SK-N-SH (cell line): ENCODE results near the gene AKAP6. TPM values are rescaled to one million over a fixed set of nuclear protein-coding genes. Genes with fewer than 3 reads are reported as not detected.

ENCODE experiments used
- CTCF ChIA-PET: fragments of 300-600, 350-600 bp; formaldehyde crosslinking; extraction: SDS; loops from one replicate; lab custom pipeline; 2021; lab: Yijun Ruan, JAX
- POLR2A ChIA-PET: fragments of 350-600 bp; sonication (Branson Sonifier 250); formaldehyde crosslinking; extraction: SDS; loops from one replicate; lab custom pipeline; 2020; ENCODE audit warnings: antibody characterized with exemption, inconsistent platforms; lab: Yijun Ruan, JAX
- DNase-seq: peaks from one replicate; pipeline ENCODE4 v3.0.0; 2012
- H2AFZ ChIP-seq: fragments of 200-600 bp; sonication (generic); 2 replicates; pipeline ENCODE4 v1.8.1; 2016; ENCODE audit warnings: antibody characterized with exemption, mild to moderate bottlenecking, low read depth
- H3F3A ChIP-seq: fragments of 200-600 bp; sonication (generic); replicated peaks from 2 replicates; pipeline ENCODE3; 2016; ENCODE audit warnings: antibody characterized with exemption, mild to moderate bottlenecking; ENCODE audit not compliant: insufficient read depth
- H3K27ac ChIP-seq, 2 experiments: fragments of 200-500 bp in 1 of 2; fragments of 200-600 bp in 1 of 2; sonication (Bioruptor generic) in 1 of 2; sonication (generic), shearing (Covaris generic) in 1 of 2; 2 replicates each; pipeline versions ENCODE4 v1.5.1 to v1.6.1; 2014 to 2016; ENCODE audit warnings: low read depth in 2 of 2, inconsistent platforms in 1 of 2, low read length in 1 of 2, mild to moderate bottlenecking in 1 of 2, mixed read lengths in 1 of 2
- H3K27me3 ChIP-seq: fragments of 200-600 bp; sonication (generic), shearing (Covaris generic); 2 replicates; pipeline ENCODE4 v1.6.1; 2016; ENCODE audit warnings: mixed run types; ENCODE audit not compliant: insufficient read depth
- H3K36me3 ChIP-seq, 2 experiments: fragments of 200-500 bp in 1 of 2; fragments of 200-600 bp in 1 of 2; sonication (Bioruptor generic) in 1 of 2; sonication (generic) in 1 of 2; replicated peaks in 1 of 2; 2 replicates each; pipeline versions ENCODE3 to v1.5.1; 2014 to 2016; ENCODE audit warnings: low read length in 1 of 2, mild to moderate bottlenecking in 1 of 2; ENCODE audit not compliant: insufficient read depth in 2 of 2, control insufficient read depth in 1 of 2
- H3K4me1 ChIP-seq, 2 experiments: fragments of 200-500 bp in 1 of 2; fragments of 200-600 bp in 1 of 2; sonication (Bioruptor generic) in 1 of 2; sonication (generic), shearing (Covaris generic) in 1 of 2; 2 replicates each; pipeline versions ENCODE4 v1.5.1 to v1.6.1; 2014 to 2016; ENCODE audit warnings: low read depth in 1 of 2, low read length in 1 of 2, mixed run types in 1 of 2; ENCODE audit not compliant: insufficient read depth in 2 of 2, control insufficient read depth in 1 of 2
- H3K4me2 ChIP-seq: fragments of 200-600 bp; sonication (generic), shearing (Covaris generic); 2 replicates; pipeline ENCODE4 v1.6.1; 2017; ENCODE audit warnings: mixed run types
- H3K4me3 ChIP-seq, 2 experiments: fragments of 200-500 bp in 1 of 2; fragments of 200-600 bp in 1 of 2; sonication (Bioruptor generic) in 1 of 2; sonication (generic), shearing (Covaris generic) in 1 of 2; 2 replicates each; pipeline versions ENCODE4 v1.5.1 to v1.8.1; 2014 to 2016; ENCODE audit warnings: low read depth in 2 of 2, inconsistent platforms in 1 of 2, low read length in 1 of 2, mild to moderate bottlenecking in 1 of 2, mixed read lengths in 1 of 2, moderate library complexity in 1 of 2
- H3K79me2 ChIP-seq: fragments of 200-600 bp; sonication (generic); 2 replicates; pipeline ENCODE4 v1.8.1; 2017; ENCODE audit warnings: mild to moderate bottlenecking; ENCODE audit not compliant: insufficient read depth
- H3K9ac ChIP-seq: fragments of 200-600 bp; sonication (generic); 2 replicates; pipeline ENCODE4 v1.6.1; 2017; ENCODE audit warnings: mixed run types
- H3K9me2 ChIP-seq: fragments of 200-600 bp; sonication (generic); 2 replicates; pipeline ENCODE4 v1.6.1; 2017; ENCODE audit warnings: mixed run types
- H3K9me3 ChIP-seq: fragments of 200-600 bp; sonication (generic); 2 replicates; pipeline ENCODE4 v1.6.1; 2017; ENCODE audit warnings: mixed run types, mild to moderate bottlenecking, moderate library complexity
- H4K20me1 ChIP-seq: fragments of 200-600 bp; sonication (generic); 2 replicates; pipeline ENCODE4 v1.6.1; 2017; ENCODE audit warnings: mild to moderate bottlenecking, mixed run types; ENCODE audit not compliant: insufficient read depth
- CHD2 ChIP-seq: fragments of 150-350 bp; IDR thresholded peaks from 2 replicates; pipeline ENCODE4 v1.6.1; 2018; ENCODE audit warnings: low read length; ENCODE audit not compliant: partially characterized antibody
- CTCF ChIP-seq: fragments of 200-600 bp; sonication (generic); IDR thresholded peaks from 2 replicates; pipeline ENCODE4 v1.6.1; 2017; ENCODE audit warnings: antibody characterized with exemption, mild to moderate bottlenecking, moderate library complexity
- EP300 ChIP-seq, 2 experiments: IDR thresholded peaks; 2 replicates each; pipeline versions ENCODE4 v1.4.0 to v1.6.1; 2012; ENCODE audit warnings: borderline replicate concordance in 1 of 2, low read depth in 1 of 2, low read length in 1 of 2
- EZH2phosphoT487 ChIP-seq: fragments of 200-600 bp; sonication (generic); IDR thresholded peaks from 2 replicates; pipeline ENCODE4 v1.6.1; 2017; ENCODE audit warnings: low read depth, mixed run types, mild to moderate bottlenecking, antibody characterized with exemption, moderate library complexity, borderline replicate concordance
- GABPA ChIP-seq: IDR thresholded peaks from 2 replicates; pipeline ENCODE4 v1.4.0; 2012; ENCODE audit warnings: low read depth, mild to moderate bottlenecking
- MAX ChIP-seq: IDR thresholded peaks from 2 replicates; pipeline ENCODE4 v1.4.0; 2012; ENCODE audit warnings: low read depth
- NFIC ChIP-seq: IDR thresholded peaks from 2 replicates; pipeline ENCODE4 v1.4.0; 2012; ENCODE audit warnings: borderline replicate concordance
- NRF1 ChIP-seq: IDR thresholded peaks from 2 replicates; pipeline ENCODE4 v1.6.1; 2012; ENCODE audit warnings: low read depth, mild to moderate bottlenecking, low read length
- PBX3 ChIP-seq: IDR thresholded peaks from 2 replicates; pipeline ENCODE4; 2012
- RAD21 ChIP-seq: IDR thresholded peaks from 2 replicates; pipeline ENCODE4 v1.6.1; 2012; ENCODE audit warnings: mild to moderate bottlenecking, low read length
- RCOR1 ChIP-seq: fragments of 150-350 bp; IDR thresholded peaks from 2 replicates; pipeline ENCODE4 v1.6.1; 2017; ENCODE audit warnings: antibody characterized with exemption, low read length
- SIN3A ChIP-seq: IDR thresholded peaks from 2 replicates; pipeline ENCODE4 v1.6.1; 2012; ENCODE audit warnings: low read depth, mild to moderate bottlenecking, low read length, moderate library complexity, borderline replicate concordance
- SMC3 ChIP-seq: IDR thresholded peaks from 2 replicates; pipeline ENCODE4 v1.6.1; 2012; ENCODE audit warnings: low read depth, low read length, improper control_type of control experiment
- TEAD4 ChIP-seq: IDR thresholded peaks from 2 replicates; pipeline ENCODE4 v1.4.0; 2012; ENCODE audit warnings: mild to moderate bottlenecking, borderline replicate concordance; ENCODE audit not compliant: insufficient read depth
- USF1 ChIP-seq: IDR thresholded peaks from 2 replicates; pipeline ENCODE4 v1.4.0; 2012; ENCODE audit warnings: low read depth, borderline replicate concordance
- USF2 ChIP-seq: fragments of 150-350 bp; IDR thresholded peaks from 2 replicates; pipeline ENCODE4 v1.6.1; 2017; ENCODE audit warnings: antibody characterized with exemption, low read length, low read depth, borderline replicate concordance
- ZBTB33 ChIP-seq: IDR thresholded peaks from 2 replicates; pipeline ENCODE4 v1.4.0; 2012; ENCODE audit warnings: low read depth, borderline replicate concordance
- WGBS: methylation state at CpG from one replicate; pipeline ENCODE4 v1.1.6; 2017; ENCODE audit warnings: low lambda C conversion rate; 5-methylcytosine and 5-hydroxymethylcytosine counted together
- polyA plus RNA-seq, 3 experiments: library from polyadenylated mRNA; depleted of rRNA; stranded (reverse); fragments of >200 nt; gene quantifications; 2 replicates each; pipeline ENCODE4 v1.2.3, GENCODE V29; 2012

AKAP6 gene
- polyA plus RNA-seq, 1 of the 3 experiments (the other 2 are of a cell fraction), result 1.7 TPM

GRCh38 chr14:32336702-32337101 is 7.6 kb downstream of the AKAP6 start:
- Histone ChIP-seq H3K27ac (no peak overlapping the region), H3K9me3 (no peaks in the 10 kb centered on the region), H3K9me2 (no peaks in the 10 kb centered on the region), H3K4me3 (no peak overlapping the region), H3K27me3 (no peaks in the 10 kb centered on the region), H2AFZ (no peak overlapping the region), H3F3A (peaks cover 4% of the 10 kb centered on the region), H3K36me3 (peaks cover 0 to 2% of the 10 kb centered on the region in 2 experiments), H3K79me2 (no peaks in the 10 kb centered on the region), H3K4me2 (no peak overlapping the region), H4K20me1 (no peaks in the 10 kb centered on the region), H3K4me1 (peaks cover 0 to 9% of the 10 kb centered on the region in 2 experiments; a peak in 2 of 4 replicates), H3K9ac (no peak overlapping the region)
- CTCF ChIA-PET, result interaction anchor here (0.6 to 1.0 kb wide), 4 partner anchors 14 to 82 kb away, joined by 3 to 4 read pairs (median 3); no protein-coding TSS in a partner anchor
- DNase-seq, result no peak
- TF ChIP-seq USF1 (no peak), SMC3 (no peak), USF2 (no peak), CHD2 (no peak), RCOR1 (no peak), ZBTB33 (no peak), CTCF (no peak)
- POLR2A ChIA-PET, result no interaction called here
- WGBS, result 90% methylated on average over 2 of the region's 2 CpGs

- Histone ChIP-seq H3K4me3 (no peak overlapping the region), H2AFZ (no peak overlapping the region), H3K9me2 (no peaks in the 10 kb centered on the region), H3K79me2 (no peaks in the 10 kb centered on the region), H3K4me2 (no peak overlapping the region), H3F3A (peaks cover 8% of the 10 kb centered on the region), H4K20me1 (no peaks in the 10 kb centered on the region), H3K27ac (no peak overlapping the region), H3K27me3 (no peaks in the 10 kb centered on the region), H3K9ac (no peak overlapping the region), H3K4me1 (peaks cover 5 to 9% of the 10 kb centered on the region in 2 experiments; a peak in 3 of 4 replicates), H3K36me3 (peaks cover 0 to 2% of the 10 kb centered on the region in 2 experiments), H3K9me3 (no peaks in the 10 kb centered on the region)
- DNase-seq, result no peak
- WGBS, result 73% methylated on average over 1 of the region's 1 CpG
- CTCF ChIA-PET, result interaction anchor here (1.3 kb wide), 1 partner anchor 9 kb away, joined by 6 read pairs; the partner anchor contains the start of gene AKAP6
- POLR2A ChIA-PET, result no interaction called here
- TF ChIP-seq NRF1, result no peak
- TF ChIP-seq MAX, result no peak
- TF ChIP-seq RAD21, result no peak
- no peak for TF ChIP-seq SIN3A
- TF ChIP-seq EZH2phosphoT487, result no peak
- TF ChIP-seq NFIC, result no peak
- TF ChIP-seq TEAD4, result no peak
- no peak for TF ChIP-seq PBX3
- no peak for TF ChIP-seq GABPA
- TF ChIP-seq EP300 (IDR thresholded peaks at IDR 0.05; ENCODE audit: borderline replicate concordance in 1 of 2, low read depth in 1 of 2, low read length in 1 of 2), result no peak
Measured at GRCh38 chr14:32337759-32338158, 8.7 kb downstream of the AKAP6 start.
